Retina (tissue), 1 donor: ENCODE measurements around the gene GABRB1.
"Not testable (repeated sequence)": the region's sequence is repeated elsewhere in the genome, so short reads cannot be mapped to it uniquely, and the experiment has no call there.

Experiments
- DNase-seq: peaks from one replicate; pipeline ENCODE4 v3.0.0-alpha.2; 2016

GABRB1 gene

DNA sequence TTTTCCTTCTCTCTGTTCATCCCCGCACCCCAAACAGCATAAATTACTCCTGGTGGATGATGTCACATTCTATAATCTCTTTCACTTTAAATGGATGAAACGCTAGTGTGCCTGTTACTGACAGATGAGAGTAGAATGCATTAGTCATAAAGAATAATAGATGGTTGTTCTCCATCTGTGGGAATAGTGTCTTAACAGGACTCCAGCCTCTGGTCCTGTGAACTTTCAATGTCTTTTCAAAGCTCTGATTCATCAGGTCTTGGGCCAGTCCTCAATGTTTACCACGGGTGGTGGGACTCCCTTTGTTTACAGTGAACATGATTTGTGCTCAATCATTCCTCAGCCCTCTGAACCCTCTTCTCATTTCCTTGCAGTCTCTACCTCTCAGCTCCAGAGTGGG lies 182.6 kb downstream of the GABRB1 start:
- no peak for DNase-seq

DNA sequence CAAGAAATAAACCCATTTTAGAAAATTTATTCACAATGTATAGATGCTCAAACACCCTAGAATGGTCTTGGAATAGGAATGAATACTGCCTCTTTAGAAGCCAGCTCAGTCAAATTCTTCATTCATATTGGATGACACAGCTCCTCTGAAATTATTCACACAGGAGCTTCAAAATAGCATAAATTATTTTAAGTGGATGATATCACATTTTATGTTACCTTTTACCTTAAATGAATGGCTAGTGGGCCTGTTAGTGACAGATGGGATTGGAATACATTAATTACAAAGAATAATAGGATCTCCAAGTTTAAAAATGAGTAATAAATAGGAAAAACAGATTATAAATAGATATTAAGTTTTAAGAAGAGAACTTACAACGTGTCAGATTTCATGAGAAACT lies 184.4 kb downstream of the GABRB1 start:
- DNase-seq = no peak

DNA sequence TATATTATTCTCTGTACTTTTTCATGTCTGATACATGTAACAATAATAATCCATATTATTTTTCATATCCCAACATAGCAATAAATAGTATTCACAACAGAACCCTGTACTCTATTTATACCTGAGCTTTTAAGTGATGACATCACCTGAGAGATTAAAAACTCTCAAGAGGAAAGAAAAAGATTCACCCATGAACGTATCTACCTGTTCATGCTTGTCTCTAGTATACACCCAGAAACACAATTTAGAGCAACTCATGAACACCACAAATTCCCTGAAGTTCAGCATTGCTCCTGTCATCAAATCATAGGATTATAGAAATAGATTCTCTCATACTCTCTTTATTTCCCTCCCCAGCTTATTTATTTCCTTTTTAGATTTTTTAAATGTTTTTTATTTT lies 185.9 kb downstream of the GABRB1 start:
- DNase-seq = no peak

DNA sequence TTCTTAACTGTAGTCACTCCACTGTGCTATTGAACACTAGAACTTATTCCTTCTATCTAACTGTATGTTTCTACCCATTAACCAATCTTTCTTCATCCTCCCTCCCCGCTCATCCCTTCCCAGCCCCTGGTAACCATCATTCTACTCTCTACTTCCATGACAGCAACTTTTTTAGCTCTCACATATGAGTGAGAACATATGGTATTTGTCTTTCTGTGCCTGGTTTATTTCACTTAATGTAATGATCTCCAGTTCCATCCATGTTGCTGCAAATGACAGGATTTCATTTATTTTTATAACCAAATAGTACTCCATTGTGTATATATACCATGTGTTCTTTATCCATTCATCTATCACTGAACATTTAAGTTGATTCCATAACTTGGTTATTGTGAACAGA lies 186.5 kb downstream of the GABRB1 start:
- DNase-seq = no peak

DNA sequence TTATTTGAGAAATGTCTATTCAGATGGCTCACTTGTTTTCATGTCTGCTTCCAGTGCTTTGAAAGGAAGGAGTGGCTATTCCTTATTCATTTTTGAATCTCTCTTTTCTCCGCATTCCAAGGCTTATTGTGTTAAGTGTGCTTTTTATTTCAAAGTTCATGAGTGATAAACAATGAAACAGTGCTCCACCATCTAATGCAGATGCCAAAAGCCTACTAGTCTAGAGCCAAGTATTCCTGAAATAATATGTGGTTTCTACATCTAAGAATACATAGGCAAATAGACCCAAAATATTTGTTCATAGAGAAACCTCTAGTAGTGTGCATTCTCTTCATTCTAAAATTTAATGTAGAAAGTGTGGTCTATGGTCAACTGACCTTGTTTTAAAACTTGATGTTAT lies 187.3 kb downstream of the GABRB1 start:
- DNase-seq = no peak

DNA sequence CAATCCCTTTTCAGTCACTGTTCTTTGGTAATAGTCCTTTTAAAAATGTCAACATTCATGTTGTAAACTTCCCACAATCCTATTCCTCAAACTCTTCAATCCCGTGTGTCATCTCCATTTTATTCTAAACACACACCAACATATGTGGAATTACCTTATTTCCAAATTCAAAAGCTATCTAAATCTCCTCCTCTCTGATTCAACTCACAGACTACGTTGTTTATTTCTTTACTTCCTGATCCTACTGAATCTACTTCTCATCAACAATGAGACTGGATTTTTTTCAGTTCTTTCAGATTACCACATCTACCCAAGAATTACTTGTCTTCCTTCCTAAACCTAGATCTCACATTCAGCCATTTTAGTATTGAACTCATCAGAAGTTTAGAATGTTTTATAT lies 188.2 kb downstream of the GABRB1 start:
- no peak for DNase-seq

DNA sequence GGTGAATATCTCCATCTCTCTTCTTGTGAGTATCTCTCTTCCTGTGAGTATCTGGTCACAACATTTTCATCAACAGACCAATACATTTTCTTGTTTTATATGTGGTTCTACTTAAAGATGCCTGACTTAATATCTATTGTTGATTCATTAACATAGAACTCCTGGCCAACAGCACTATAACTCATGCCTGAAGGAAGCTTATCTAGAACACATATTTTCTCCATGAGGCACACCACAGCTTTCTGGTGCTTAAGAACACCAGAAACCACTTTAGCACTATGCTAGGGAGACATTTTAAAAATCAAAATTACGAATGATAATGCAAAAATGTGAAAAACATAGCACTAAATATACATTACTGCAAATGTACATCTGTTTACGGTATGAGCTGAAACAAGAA lies 190.4 kb downstream of the GABRB1 start:
- no peak for DNase-seq

DNA sequence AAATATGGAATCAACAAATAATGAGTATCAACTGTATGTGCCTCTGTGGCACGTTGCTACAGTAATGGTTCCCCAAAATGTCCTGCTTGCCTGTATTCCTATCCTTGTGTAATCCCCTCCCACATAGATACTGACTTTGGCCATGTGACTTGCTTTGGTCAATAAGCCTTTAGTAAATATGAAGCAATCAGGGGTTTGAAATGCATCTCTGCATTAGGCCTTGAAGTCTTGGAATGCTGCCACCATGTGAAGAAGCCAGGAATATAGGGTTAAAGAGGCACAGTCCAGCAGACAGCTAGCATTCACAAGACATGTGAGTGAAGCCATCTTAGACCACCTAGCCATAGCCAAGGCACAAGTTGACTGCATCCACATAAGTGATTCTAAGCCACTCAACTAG lies 190.9 kb downstream of the GABRB1 start:
- DNase-seq = no peak

DNA sequence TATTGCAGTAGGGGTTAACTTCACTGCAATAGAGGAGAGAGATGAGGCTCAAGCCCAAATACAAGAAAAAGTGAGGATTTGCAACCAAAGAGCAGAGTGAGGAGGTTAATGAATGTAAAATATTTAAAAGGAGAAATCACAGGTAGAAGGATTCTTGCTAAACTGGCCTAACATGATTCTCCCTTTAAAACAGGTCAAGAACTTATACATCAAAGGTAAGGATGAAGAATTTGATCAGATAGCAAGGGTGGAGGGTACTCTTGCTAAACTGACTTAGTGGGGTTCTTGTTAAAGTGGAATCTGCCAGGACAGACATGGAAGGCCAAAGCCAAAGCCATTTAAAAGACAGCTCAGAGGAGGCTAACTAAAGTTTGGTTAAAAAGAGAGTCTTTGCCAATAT lies 193.0 kb downstream of the GABRB1 start:
- DNase-seq = no peak

DNA sequence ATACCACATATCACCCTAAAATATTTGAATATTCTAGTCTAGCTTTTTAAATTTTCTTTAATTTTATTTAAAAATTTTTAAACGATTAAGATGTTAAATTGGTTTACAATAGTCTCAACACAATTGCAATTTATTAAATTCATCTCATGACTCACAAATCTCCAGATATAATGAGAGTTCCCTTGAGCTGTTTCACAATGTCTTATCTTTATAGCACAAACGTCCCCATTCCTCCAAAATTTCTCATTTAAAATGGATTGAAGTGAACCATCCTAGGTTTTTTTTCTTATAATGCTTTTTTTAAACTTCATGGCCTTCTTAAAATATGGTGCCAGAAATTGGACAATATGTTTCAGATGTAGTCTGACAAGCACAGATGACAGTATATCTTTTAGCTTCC lies 204.4 kb downstream of the GABRB1 start:
- DNase-seq = no peak

DNA sequence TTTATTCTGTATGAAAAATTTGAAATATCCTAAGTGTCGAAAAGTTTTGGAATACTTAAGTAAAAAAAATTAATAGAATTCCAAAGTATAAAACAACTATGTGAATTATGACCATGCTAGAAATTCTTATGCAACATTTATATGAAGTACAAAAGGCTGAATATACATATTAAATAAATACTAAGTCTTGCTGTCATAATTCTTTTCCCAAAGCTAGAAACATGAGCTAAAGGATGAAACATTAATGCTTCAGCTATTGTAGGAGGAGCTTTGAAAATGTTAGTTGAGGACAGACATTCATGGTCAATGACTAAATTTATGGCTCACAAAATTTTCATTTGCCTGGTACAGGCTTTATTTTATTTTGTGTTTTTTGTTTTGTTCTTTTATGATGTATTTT lies 207.3 kb downstream of the GABRB1 start:
- DNase-seq = no peak

DNA sequence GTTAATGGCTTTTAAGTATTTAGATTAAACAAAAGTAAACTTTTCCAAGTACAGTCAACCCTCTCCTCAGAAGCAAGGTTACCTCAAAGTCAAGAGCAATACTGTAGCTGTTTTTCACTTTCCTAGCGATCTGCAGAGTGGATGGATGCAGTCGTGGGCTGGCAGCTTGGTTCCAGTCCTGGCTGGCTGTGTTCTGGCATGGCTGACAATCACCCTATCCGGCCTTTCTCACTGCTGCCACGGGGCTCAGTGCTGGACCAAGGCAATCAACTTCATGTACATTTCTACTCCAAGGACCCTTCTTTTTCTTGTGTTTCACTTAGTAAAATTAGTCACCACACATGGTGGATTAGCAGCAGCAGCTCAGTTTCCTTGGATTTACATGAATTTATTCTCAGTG lies 208.3 kb downstream of the GABRB1 start:
- no peak for DNase-seq

DNA sequence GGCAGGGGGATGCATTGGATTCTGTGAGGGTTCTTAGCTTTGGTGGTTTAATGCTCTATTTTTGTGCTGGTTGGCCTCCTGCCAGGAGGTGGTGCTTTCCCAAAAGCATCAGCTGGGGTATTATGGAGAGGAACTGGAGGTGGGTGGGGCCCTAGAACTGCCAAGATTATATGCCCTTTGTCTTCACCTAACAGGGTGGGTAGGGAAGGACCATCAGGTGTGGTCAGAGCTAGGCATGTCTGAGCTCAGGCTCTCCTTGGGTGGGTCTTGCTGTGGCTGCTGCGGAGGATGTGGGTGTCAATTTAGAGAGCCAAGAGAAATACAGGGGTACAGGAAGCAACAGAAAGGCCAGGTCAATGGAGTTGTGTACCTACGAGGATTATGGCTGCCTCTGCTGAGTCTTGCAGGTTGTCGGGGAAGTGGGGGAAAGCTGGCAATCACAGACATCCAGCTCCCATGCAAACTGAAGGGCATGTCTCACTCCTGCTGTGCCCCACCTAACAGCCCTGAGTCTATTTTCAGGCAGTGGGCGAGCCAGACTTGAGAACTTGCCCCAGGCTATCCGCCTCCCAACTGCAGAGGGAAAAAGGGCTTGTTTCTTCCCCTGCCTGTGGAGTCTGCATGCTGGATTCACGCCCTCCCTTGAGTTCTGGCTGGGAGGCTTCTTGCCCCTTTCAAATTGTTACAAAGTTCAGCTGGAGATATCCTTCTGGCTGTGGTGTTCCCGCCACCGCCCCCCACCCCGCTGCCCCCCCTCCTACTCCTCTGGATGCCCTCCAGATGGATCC lies 220.2 kb downstream of the GABRB1 start:
- no peak for DNase-seq

DNA sequence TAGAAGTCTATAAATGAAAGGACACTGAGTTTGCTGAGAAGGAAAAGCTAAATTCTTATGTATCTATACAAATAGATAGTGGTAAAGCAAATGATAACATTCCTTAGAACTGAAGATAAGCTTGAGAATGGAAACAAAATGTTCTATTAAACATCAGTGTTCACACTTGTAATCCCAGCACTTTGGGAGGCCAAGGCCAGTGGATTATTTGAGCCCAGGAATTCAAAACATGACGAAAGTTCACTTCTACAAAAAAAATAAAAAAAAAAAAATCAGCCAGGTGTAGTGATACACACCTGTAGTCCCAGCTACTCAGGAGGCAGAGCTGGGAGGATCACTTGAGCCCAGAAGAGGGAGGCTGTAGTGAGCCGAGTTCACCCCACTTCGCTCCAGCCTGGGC lies 232.4 kb downstream of the GABRB1 start:
- DNase-seq = no peak

DNA sequence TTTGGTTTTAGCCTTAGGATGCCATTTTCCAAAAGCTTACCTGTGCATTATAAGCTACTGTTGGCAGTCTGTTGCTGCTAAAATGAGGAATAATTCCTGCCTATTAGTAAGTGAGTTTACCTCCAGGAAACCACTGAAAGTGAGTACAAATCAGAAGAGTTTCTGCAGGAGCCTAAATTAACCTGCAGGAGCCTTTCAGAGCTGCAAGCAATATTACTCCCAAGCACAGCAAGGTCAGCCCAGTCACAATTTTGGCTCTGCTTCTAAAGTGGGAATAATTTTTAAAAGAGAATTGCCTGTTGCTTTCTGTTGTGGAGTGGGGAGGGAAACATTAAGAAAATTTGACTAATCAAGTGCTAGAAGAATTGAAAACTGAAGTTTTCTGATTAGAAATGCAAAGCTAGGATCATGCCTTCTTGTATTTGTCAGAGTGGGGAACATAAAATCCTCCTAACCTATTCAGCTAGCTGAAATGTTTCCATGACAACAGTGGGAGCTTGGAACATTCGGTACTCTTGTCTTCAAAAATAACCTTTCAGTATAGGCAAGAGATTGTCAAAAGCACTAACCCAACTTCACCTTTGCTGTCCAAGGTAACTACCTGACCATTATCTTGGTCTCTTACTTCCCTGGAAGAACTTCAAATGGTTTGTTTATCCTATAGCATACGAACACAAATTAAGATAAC lies 239.0 kb downstream of the GABRB1 start:
- DNase-seq = no peak

DNA sequence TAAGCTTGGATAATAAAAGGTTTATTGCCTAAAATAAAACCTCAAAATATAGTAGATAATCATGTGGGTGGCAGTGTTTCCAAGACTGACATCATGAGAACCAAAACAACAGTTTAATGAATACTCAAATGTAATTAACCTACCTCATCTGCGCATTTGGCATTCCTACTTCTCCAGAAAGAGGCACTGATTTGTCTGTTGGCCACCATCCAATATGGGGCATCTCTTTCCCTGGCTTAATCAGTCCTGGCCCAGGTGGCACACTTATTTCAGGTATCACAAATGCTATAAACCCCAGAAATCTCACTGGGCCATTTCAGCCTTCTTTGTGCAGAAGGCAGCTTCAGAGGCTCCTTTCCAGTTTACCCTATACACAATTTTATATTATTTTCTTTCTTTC lies 239.9 kb downstream of the GABRB1 start:
- no peak for DNase-seq

DNA sequence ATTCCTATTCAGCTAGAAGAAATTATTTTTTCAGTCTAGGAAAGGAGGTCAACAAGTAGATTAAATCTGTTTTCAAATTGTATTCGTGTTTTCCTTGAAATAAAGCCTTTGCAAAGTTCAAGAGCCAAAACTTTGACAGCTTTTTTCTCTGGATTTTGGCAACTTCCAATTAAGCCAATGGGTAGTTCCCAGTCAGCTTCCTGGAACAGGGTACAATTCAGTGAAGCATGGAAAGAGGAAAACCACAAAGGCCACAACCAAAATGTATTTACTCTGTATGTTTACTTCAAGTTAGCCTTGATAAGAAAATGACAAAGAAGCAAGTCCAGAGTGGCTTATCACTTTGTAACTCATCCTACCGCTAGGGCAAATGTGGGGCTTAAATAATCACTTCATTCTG lies 243.5 kb downstream of the GABRB1 start:
- DNase-seq = no peak

DNA sequence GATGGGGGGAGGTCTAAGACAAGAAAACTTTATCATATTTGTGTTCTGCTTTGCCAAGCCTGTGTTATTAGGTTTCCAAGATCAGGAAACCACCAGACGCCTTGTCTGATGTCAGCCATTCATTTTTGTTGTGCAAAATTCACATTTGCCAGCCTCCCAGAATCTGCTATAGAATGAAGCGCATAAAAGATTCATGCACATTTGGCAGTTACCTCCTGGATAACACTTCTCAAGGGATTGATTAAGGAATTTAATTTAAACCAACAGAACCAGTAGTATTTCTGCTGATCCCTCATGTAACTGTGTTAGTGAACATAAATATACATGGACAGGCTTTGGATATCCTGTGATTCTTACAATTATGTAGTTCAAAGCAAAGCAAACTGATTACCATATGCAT lies 244.2 kb downstream of the GABRB1 start:
- DNase-seq = no peak

DNA sequence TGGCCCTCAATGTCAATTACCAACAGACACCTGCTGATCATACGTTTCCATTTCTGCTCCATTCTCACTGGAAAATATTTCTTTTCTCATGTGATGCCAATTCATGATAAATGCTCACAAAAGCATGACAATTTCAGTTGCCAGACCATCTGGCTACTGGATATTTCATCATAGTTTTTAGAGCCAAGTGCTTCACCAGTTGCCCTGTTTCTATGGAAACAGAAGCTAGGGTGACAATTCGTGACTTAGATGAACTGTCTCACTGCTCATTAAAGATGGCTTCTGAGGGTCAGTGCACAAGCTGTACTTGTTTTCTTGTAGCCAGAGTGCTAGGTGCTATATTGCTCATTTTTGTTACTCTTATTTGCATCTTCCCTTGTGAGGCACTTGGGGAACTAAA lies 247.3 kb downstream of the GABRB1 start:
- DNase-seq = no peak

DNA sequence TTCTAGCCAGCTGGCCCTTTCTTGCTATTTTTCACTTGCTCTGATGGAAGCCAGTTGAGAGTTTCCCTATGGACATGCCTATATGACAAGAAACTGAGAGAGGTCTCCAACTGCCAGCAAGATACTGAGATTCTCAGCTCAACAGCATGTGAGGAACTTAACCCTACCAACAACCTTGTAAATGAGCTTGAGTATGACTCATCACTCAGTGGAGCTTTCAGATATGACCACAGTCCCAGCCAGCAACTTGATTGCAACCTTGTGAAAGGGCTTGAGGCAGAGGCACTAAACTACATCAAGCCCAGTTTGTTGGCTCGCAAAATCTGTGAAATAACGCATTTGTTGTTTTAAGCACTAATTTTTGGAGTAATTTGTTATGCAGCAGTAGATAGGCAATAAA lies 256.4 kb downstream of the GABRB1 start:
- DNase-seq = no peak

DNA sequence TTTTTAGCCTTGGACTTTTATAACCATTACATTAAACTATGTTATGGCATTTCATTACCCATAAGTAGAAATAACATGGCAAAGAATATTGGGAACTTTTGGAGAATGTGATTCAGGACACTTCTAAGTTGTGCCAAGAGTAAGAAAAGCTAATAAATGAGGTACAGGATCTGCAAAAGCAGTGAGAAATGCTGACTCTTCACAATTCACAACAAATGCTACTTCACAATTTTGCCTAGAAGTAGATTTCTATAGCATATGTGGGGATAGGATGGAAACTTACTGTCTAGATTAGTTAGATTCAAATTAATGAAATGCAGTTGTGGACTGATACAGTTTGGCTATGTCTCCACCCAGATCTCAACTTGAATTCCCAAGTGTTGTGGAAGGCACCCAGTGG lies 258.4 kb downstream of the GABRB1 start:
- no peak for DNase-seq

DNA sequence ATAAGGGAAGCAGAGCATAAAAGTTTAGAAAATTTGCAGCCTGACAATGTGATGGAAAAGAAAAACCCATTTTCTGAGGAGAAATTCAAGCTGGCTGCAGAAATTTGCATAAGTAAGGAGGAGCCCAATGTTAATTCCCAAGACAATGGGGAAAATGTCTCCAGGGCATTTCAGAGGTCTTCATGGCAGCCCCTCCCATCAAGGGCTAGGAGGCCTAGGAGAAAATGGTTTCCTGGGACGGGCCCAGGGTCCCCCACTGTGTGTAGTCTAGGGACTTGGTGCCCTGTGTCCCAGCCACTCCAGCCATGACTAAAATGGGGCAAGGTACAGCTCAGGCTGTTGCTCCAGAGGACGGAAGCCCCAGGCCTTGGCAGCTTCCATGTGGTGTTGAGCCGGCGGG lies 259.5 kb downstream of the GABRB1 start:
- DNase-seq = not testable (repeated sequence)

DNA sequence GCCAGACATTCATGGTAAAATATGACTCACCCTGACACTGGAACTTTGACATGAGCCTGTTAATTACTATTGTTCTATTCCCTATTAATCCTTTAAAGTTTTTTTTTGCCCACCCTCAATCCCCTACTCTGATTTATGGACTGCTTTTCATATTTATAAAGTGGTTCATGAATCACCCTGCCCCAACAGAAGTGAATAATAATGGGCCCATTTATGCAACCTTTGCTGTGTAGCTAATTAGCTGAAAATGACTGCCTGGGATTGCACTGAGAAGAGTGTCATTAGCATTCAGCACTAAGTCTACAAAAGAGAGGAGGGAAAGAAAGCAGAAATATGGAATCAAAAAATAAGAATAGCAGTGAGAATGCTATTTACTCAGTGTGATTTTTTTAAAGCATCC lies 277.8 kb downstream of the GABRB1 start:
- DNase-seq = no peak

DNA sequence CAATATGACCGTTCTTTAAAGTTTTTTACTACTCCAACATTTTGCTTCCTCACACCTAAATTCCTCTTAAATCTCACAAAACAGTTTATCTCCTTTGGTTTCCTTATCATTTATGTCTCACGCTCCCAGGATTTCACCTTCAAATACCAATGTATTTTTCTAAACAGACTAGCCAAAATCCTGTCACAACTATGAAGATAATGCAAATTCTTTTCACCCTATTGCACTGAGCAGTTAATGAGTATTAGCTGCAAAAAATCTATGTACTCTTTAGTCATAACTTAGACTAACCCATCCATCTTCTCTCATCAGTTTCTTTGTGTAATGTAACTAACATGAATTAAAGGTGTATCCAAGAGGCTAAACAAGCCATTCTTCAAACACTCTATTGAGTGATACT lies 280.8 kb downstream of the GABRB1 start:
- no peak for DNase-seq

DNA sequence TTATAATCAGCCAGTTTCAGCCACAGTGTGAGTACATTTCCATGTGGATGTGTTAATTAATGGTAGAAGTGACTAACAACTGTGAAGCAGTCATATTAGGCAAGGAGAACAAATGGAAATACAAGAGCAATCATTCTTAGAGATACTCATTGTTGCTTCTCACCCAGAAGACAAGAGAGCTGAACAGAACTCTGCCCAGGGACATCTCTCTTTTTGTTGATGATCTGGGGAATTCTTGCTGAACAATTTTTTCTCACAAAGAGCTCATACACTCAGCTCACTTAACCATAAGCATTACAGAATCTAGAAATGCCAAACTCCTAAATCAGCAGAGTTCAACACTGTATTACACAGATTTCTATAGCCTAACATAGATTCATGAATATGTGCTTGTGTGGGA lies 282.0 kb downstream of the GABRB1 start:
- DNase-seq = no peak
